ENCODE data around the gene HSD11B2. TPM values are rescaled to one million over a fixed set of nuclear protein-coding genes. Genes with fewer than 3 reads are reported as not detected.

Gene HSD11B2
- total RNA-seq, 1 donor from 2014 or later, result 3.6 TPM

- H3K27ac Mint-ChIP-seq, result no peak overlapping the region
- H3K36me3 Mint-ChIP-seq (ENCODE audit: low read depth), result no peaks in the 10 kb centered on the region
- H3K4me1 Mint-ChIP-seq (ENCODE audit: low read depth), result peaks cover 6% of the 10 kb centered on the region
- no peak for DNase-seq (ENCODE audit: low spot score)
- H3K9me3 Mint-ChIP-seq, result no peaks in the 10 kb centered on the region
- no peak overlapping the region for H3K4me3 Mint-ChIP-seq
- peaks cover 33% of the 10 kb centered on the region for H3K27me3 Mint-ChIP-seq (ENCODE audit: insufficient read depth)
- intact Hi-C loops (cut with micrococcal nuclease), result loop anchor here (5.0 kb wide), 1 partner anchor 40 kb away; no protein-coding TSS in a partner anchor
Observed at GRCh38 chr16:67392301-67393059, 38.4 kb upstream of the HSD11B2 start.

GRCh38 chr16:67393111-67393787, 37.7 kb upstream of the HSD11B2 start, which contains the start of gene TPPP3:
Gene TPPP3, minus strand, starts transcription at chr16:67393498. Its CDS starts 2,387 bp downstream, at chr16:67391111.
- Mint-ChIP-seq H3K27me3 (ENCODE audit: insufficient read depth) (peaks cover 33% of the 10 kb centered on the region), H3K4me1 (ENCODE audit: low read depth) (peaks cover 6% of the 10 kb centered on the region), H3K36me3 (ENCODE audit: low read depth) (no peaks in the 10 kb centered on the region), H3K9me3 (no peaks in the 10 kb centered on the region), H3K27ac (peak within 1 kb of the TSS; percentile 48), H3K4me3 (no peak within 1 kb of the TSS)
- DNase-seq (ENCODE audit: low spot score), result peak; percentile 24
- intact Hi-C loops (cut with micrococcal nuclease), result loop anchor here (5.0 kb wide), 1 partner anchor 41 kb away; no protein-coding TSS in a partner anchor

GRCh38 chr16:67393788-67394154, 37.1 kb upstream of the HSD11B2 start:
- DNase-seq (ENCODE audit: low spot score), result no peak
- intact Hi-C loops (cut with micrococcal nuclease), result loop anchor here (5.0 kb wide), 1 partner anchor 41 kb away; no protein-coding TSS in a partner anchor
- Mint-ChIP-seq H3K4me3 (no peak overlapping the region), H3K27me3 (ENCODE audit: insufficient read depth) (peaks cover 33% of the 10 kb centered on the region), H3K27ac (peak overlapping the region; percentile 48), H3K36me3 (ENCODE audit: low read depth) (no peaks in the 10 kb centered on the region), H3K9me3 (no peaks in the 10 kb centered on the region), H3K4me1 (ENCODE audit: low read depth) (peaks cover 6% of the 10 kb centered on the region)

GRCh38 chr16:67394155-67395104, 36.5 kb upstream of the HSD11B2 start:
- Mint-ChIP-seq H3K27ac (peak overlapping the region; percentile 48), H3K27me3 (ENCODE audit: insufficient read depth) (peaks cover 33% of the 10 kb centered on the region), H3K9me3 (no peaks in the 10 kb centered on the region), H3K4me3 (no peak overlapping the region), H3K4me1 (ENCODE audit: low read depth) (peaks cover 6% of the 10 kb centered on the region), H3K36me3 (ENCODE audit: low read depth) (no peaks in the 10 kb centered on the region)
- intact Hi-C loops (cut with micrococcal nuclease), result loop anchor here (5.0 kb wide), 1 partner anchor 42 kb away; no protein-coding TSS in a partner anchor
- DNase-seq (ENCODE audit: low spot score), result no peak

GRCh38 chr16:67395105-67395457, 35.8 kb upstream of the HSD11B2 start:
- no peak for DNase-seq (ENCODE audit: low spot score)
- H3K4me1 Mint-ChIP-seq (ENCODE audit: low read depth), result peaks cover 6% of the 10 kb centered on the region
- H3K9me3 Mint-ChIP-seq, result no peaks in the 10 kb centered on the region
- no peak overlapping the region for H3K27ac Mint-ChIP-seq
- H3K36me3 Mint-ChIP-seq (ENCODE audit: low read depth), result no peaks in the 10 kb centered on the region
- H3K27me3 Mint-ChIP-seq (ENCODE audit: insufficient read depth), result peaks cover 33% of the 10 kb centered on the region
- intact Hi-C loops (cut with micrococcal nuclease), result no loop called here
- H3K4me3 Mint-ChIP-seq, result no peak overlapping the region

GRCh38 chr16:67395458-67396158, 35.3 kb upstream of the HSD11B2 start:
- Mint-ChIP-seq H3K4me3 (no peak overlapping the region), H3K27ac (no peak overlapping the region), H3K9me3 (no peaks in the 10 kb centered on the region), H3K36me3 (ENCODE audit: low read depth) (no peaks in the 10 kb centered on the region), H3K4me1 (ENCODE audit: low read depth) (peaks cover 6% of the 10 kb centered on the region), H3K27me3 (ENCODE audit: insufficient read depth) (peaks cover 33% of the 10 kb centered on the region)
- intact Hi-C loops (cut with micrococcal nuclease), result no loop called here
- no peak for DNase-seq (ENCODE audit: low spot score)

- Mint-ChIP-seq H3K4me3 (no peak overlapping the region), H3K36me3 (ENCODE audit: low read depth) (no peaks in the 10 kb centered on the region), H3K9me3 (no peaks in the 10 kb centered on the region), H3K4me1 (ENCODE audit: low read depth) (peaks cover 6% of the 10 kb centered on the region), H3K27ac (no peak overlapping the region), H3K27me3 (ENCODE audit: insufficient read depth) (peaks cover 36% of the 10 kb centered on the region)
- intact Hi-C loops (cut with micrococcal nuclease), result no loop called here
- no peak for DNase-seq (ENCODE audit: low spot score)
Observed at GRCh38 chr16:67396159-67397035, 34.5 kb upstream of the HSD11B2 start.

- H3K27ac Mint-ChIP-seq, result no peak overlapping the region
- no peaks in the 10 kb centered on the region for H3K36me3 Mint-ChIP-seq (ENCODE audit: low read depth)
- intact Hi-C loops (cut with micrococcal nuclease), result no loop called here
- H3K4me1 Mint-ChIP-seq (ENCODE audit: low read depth), result peaks cover 6% of the 10 kb centered on the region
- DNase-seq (ENCODE audit: low spot score), result no peak
- H3K9me3 Mint-ChIP-seq, result no peaks in the 10 kb centered on the region
- peaks cover 38% of the 10 kb centered on the region for H3K27me3 Mint-ChIP-seq (ENCODE audit: insufficient read depth)
- no peak overlapping the region for H3K4me3 Mint-ChIP-seq
Observed at GRCh38 chr16:67397036-67397801, 33.7 kb upstream of the HSD11B2 start.

GRCh38 chr16:67397812-67398545, 32.9 kb upstream of the HSD11B2 start:
- Mint-ChIP-seq H3K27ac (no peak overlapping the region), H3K4me1 (ENCODE audit: low read depth) (peaks cover 6% of the 10 kb centered on the region), H3K4me3 (no peak overlapping the region), H3K27me3 (ENCODE audit: insufficient read depth) (peaks cover 35% of the 10 kb centered on the region), H3K36me3 (ENCODE audit: low read depth) (no peaks in the 10 kb centered on the region), H3K9me3 (no peaks in the 10 kb centered on the region)
- intact Hi-C loops (cut with micrococcal nuclease), result no loop called here
- DNase-seq (ENCODE audit: low spot score), result no peak

GRCh38 chr16:67398546-67399217, 32.2 kb upstream of the HSD11B2 start:
- Mint-ChIP-seq H3K4me3 (no peak overlapping the region), H3K36me3 (ENCODE audit: low read depth) (no peaks in the 10 kb centered on the region), H3K9me3 (no peaks in the 10 kb centered on the region), H3K27ac (no peak overlapping the region), H3K4me1 (ENCODE audit: low read depth) (peaks cover 6% of the 10 kb centered on the region), H3K27me3 (ENCODE audit: insufficient read depth) (peaks cover 34% of the 10 kb centered on the region)
- intact Hi-C loops (cut with micrococcal nuclease), result loop anchor here (1.0 kb wide), 2 partner anchors 119 to 138 kb away; partner anchors contain the start of gene PLEKHG4
- no peak for DNase-seq (ENCODE audit: low spot score)

Measured in activated T-helper 1 cell treated with anti-CD3 and anti-CD28 coated beads, Interleukin-12 subunit alpha, Interleukin-12 subunit beta, Interleukin-2, Interleukin-4 antibody, amounts not matched to agents 30 ng/mL and 10 ng/mL and 1 ng/mL, durations not matched to agents 14 hours and 24 hours and 36 hours (primary cell).